Measurements from ENCODE around the gene ERICH4. TPM values are rescaled to one million over a fixed set of nuclear protein-coding genes. Genes with fewer than 3 reads are reported as not detected.
A peak's percentile ranks its signal among the peaks of the same experiment; 100 is the strongest.
"Not testable (repeated sequence)": the region's sequence is repeated elsewhere in the genome, so short reads cannot be mapped to it uniquely, and the experiment has no call there.

The ERICH4 gene
- total RNA-seq, 2 donors from 2014 or later, result not detected

DNA sequence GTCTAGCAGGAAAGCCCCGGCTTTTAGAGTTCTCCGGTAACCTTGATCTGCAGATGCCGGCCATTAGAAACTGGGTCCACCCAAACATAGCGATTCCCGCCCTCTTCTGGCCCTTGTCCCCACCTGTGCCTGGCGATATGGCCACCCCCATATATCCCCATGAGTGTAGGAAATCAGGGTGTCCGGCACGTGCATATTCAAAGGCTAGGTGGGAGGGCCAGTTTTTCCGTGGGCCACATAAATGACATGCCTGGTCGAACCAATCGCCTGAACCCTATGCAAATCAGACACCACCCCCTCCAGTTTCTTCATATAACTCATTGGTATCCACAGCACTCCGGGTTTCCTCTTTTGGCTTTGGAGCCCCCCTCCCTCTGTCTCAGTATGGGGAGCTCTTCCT lies 37.4 kb downstream of the ERICH4 start:
- Mint-ChIP-seq H3K27ac (peak overlapping the region in 1 of 2 donors; percentile 18), H3K9me3 (no peaks in the 10 kb centered on the region), H3K36me3 (no peaks in the 10 kb centered on the region)
- DNase-seq (ENCODE audit: low spot score in 2 of 2) (no peak), ATAC-seq (no peak)

- DNase-seq (ENCODE audit: low spot score in 2 of 2), result no peak
- H3K36me3 Mint-ChIP-seq, result peaks cover 0 to 14% of the 10 kb centered on the region in 2 donors
- no peak for ATAC-seq
Observed at GRCh38 chr19:41484822-41485221, 41.9 kb downstream of the ERICH4 start.

GRCh38 chr19:41486953-41487352 lies 44.0 kb downstream of the ERICH4 start:
- not testable (repeated sequence) for ATAC-seq; H3K9me3 Mint-ChIP-seq; DNase-seq (ENCODE audit: low spot score in 2 of 2); H3K27ac Mint-ChIP-seq
- peaks cover 0 to 14% of the 10 kb centered on the region in 2 donors for H3K36me3 Mint-ChIP-seq

More at GRCh38 chr19:41484822-41485221, 41.9 kb downstream of the ERICH4 start:
- Mint-ChIP-seq H3K9me3 (peaks cover 0 to 7% of the 10 kb centered on the region in 2 donors), H3K27ac (peak overlapping the region in 1 of 2 donors; percentile 12)

GRCh38 chr19:41492843-41493242 lies 49.9 kb downstream of the ERICH4 start:
- ATAC-seq (no peak), DNase-seq (ENCODE audit: low spot score in 2 of 2) (no peak)
- H3K36me3 Mint-ChIP-seq, result no peaks in the 10 kb centered on the region
- H3K9me3 Mint-ChIP-seq, result peaks cover 0 to 3% of the 10 kb centered on the region in 2 donors
- H3K27ac Mint-ChIP-seq, result no peak overlapping the region

Other genes starting within 250 kb of the ERICH4 start
- gene CYP2S1, start 249.9 kb upstream of the ERICH4 start, total RNA-seq, result 1 to 10 TPM in 1 of 2 donors, under 1 TPM in 1; 0.91 to 2.0 TPM
- gene AXL, start 223.9 kb upstream of the ERICH4 start, total RNA-seq, result under 1 TPM in 1 of 2 donors, not detected in 1; 0.74 TPM
- gene HNRNPUL1, start 178.8 kb upstream of the ERICH4 start, total RNA-seq, result 100 to 1,000 TPM; 286 to 496 TPM
- gene CCDC97, start 133.0 kb upstream of the ERICH4 start, total RNA-seq, result 10 to 100 TPM; 24.7 to 43.1 TPM
- gene TGFB1, start 89.2 kb upstream of the ERICH4 start, total RNA-seq, result 100 to 1,000 TPM in 1 of 2 donors, 10 to 100 TPM in 1; 73.4 to 126 TPM
- 1 to 10 TPM; 4.7 to 7.8 TPM for gene B9D2, start 79.0 kb upstream of the ERICH4 start, total RNA-seq
- gene TMEM91, start 66.6 kb upstream of the ERICH4 start, total RNA-seq, result 10 to 100 TPM in 1 of 2 donors, 1 to 10 TPM in 1; 8.2 to 11.0 TPM
- 10 to 100 TPM; 44.7 to 61.1 TPM for gene EXOSC5, start 45.8 kb upstream of the ERICH4 start, total RNA-seq
- 10 to 100 TPM; 19.8 to 27.2 TPM for gene BCKDHA, start 45.3 kb upstream of the ERICH4 start, total RNA-seq
- under 1 TPM; 0.19 to 0.55 TPM for gene B3GNT8, start 15.8 kb upstream of the ERICH4 start, total RNA-seq
- 10 to 100 TPM; 46.7 to 58.5 TPM for gene DMAC2, start 3.2 kb upstream of the ERICH4 start, total RNA-seq
- gene CEACAM21, start 133.0 kb downstream of the ERICH4 start, total RNA-seq, result 10 to 100 TPM; 24.7 to 40.7 TPM
- not detected for gene CEACAM4, start 183.9 kb downstream of the ERICH4 start, total RNA-seq
- gene CEACAM7, start 245.1 kb downstream of the ERICH4 start, total RNA-seq, result not detected